Measurements from ENCODE around the gene ACP1. TPM values are rescaled to one million over a fixed set of nuclear protein-coding genes. Genes with fewer than 3 reads are reported as not detected.

ACP1 gene
- total RNA-seq, 1 experiment from 2014 or later = 193 TPM

- Mint-ChIP-seq H3K27me3 (ENCODE audit: insufficient read depth, unreplicated experiment) (no peaks in the 10 kb centered on the region), H3K9me3 (ENCODE audit: unreplicated experiment) (peaks cover 16% of the 10 kb centered on the region), H3K4me1 (ENCODE audit: low read depth, unreplicated experiment) (peaks cover 23% of the 10 kb centered on the region), H3K27ac (ENCODE audit: unreplicated experiment) (no peak overlapping the region), H3K4me3 (ENCODE audit: unreplicated experiment) (peak overlapping the region; percentile 86), H3K36me3 (ENCODE audit: insufficient read depth, unreplicated experiment) (peaks cover 11% of the 10 kb centered on the region)
- H3K4me3 ChIP-seq (ENCODE audit: low read depth, low read length) = no peak overlapping the region
- no peaks in the 10 kb centered on the region; the same call in 1 of the 2 replicates for H3K36me3 ChIP-seq (ENCODE audit: control insufficient read depth, insufficient read depth, low read length)
- intact Hi-C loops (cut with micrococcal nuclease; ENCODE audit: unreplicated experiment) = no loop called here
- H3K4me1 ChIP-seq = peaks cover 32% of the 10 kb centered on the region
- no TSS peak for BruUV-seq (replicated peaks)
- no peaks in the 10 kb centered on the region for H3K27me3 ChIP-seq (replicated peaks; ENCODE audit: control insufficient read depth, insufficient read depth, low read length)
- no peak for DNase-seq
- CTCF ChIA-PET = no interaction called here
- POLR2A ChIA-PET = no interaction called here
- TF ChIP-seq CTCF (IDR thresholded peaks at IDR 0.05; ENCODE audit: insufficient read depth in 1 of 2, low read depth in 1 of 2, low read length in 1 of 2, severe bottlenecking in 1 of 2, unreplicated experiment in 1 of 2) = no peak
- H3K9me3 ChIP-seq = peaks cover 14% of the 10 kb centered on the region; the same call in 1 of the 2 replicates
Observed at GRCh38 chr2:262117-262516, 2.6 kb upstream of the ACP1 start.

GRCh38 chr2:263022-263738 lies 1.6 kb upstream of the ACP1 start:
- Mint-ChIP-seq H3K9me3 (ENCODE audit: unreplicated experiment) (peaks cover 9% of the 10 kb centered on the region), H3K36me3 (ENCODE audit: insufficient read depth, unreplicated experiment) (peaks cover 15% of the 10 kb centered on the region), H3K27me3 (ENCODE audit: insufficient read depth, unreplicated experiment) (no peaks in the 10 kb centered on the region), H3K4me3 (ENCODE audit: unreplicated experiment) (peak overlapping the region; percentile 86), H3K27ac (ENCODE audit: unreplicated experiment) (peak overlapping the region; percentile 87), H3K4me1 (ENCODE audit: low read depth, unreplicated experiment) (peaks cover 23% of the 10 kb centered on the region)
- Histone ChIP-seq H3K4me3 (ENCODE audit: low read depth, low read length) (peak overlapping the region; percentile 96), H3K4me1 (peaks cover 32% of the 10 kb centered on the region), H3K9me3 (peaks cover 8% of the 10 kb centered on the region; the same call in 1 of the 2 replicates), H3K36me3 (ENCODE audit: control insufficient read depth, insufficient read depth, low read length) (no peaks in the 10 kb centered on the region), H3K27me3 (replicated peaks; ENCODE audit: control insufficient read depth, insufficient read depth, low read length) (no peaks in the 10 kb centered on the region)
- ChIA-PET POLR2A (no interaction called here), CTCF (no interaction called here)
- no peak for DNase-seq
- TF ChIP-seq CTCF (IDR thresholded peaks at IDR 0.05; ENCODE audit: insufficient read depth in 1 of 2, low read depth in 1 of 2, low read length in 1 of 2, severe bottlenecking in 1 of 2, unreplicated experiment in 1 of 2) = no peak
- intact Hi-C loops (cut with micrococcal nuclease; ENCODE audit: unreplicated experiment) = loop anchor here (1.0 kb wide), 1 partner anchor 17 kb away; no protein-coding TSS in a partner anchor
- TSS peak; percentile 37 for BruUV-seq (replicated peaks)

GRCh38 chr2:263774-264492 lies 814 bp upstream of the ACP1 start, which contains the start of gene SH3YL1:
SH3YL1 (minus strand) TSS chr2:264032; CDS start chr2:263984, 48 bp downstream.
- Mint-ChIP-seq H3K27ac (ENCODE audit: unreplicated experiment) (peak within 1 kb of the TSS; percentile 87), H3K4me1 (ENCODE audit: low read depth, unreplicated experiment) (peaks cover 23% of the 10 kb centered on the region), H3K27me3 (ENCODE audit: insufficient read depth, unreplicated experiment) (no peaks in the 10 kb centered on the region), H3K4me3 (ENCODE audit: unreplicated experiment) (peak within 1 kb of the TSS; percentile 86), H3K9me3 (ENCODE audit: unreplicated experiment) (peaks cover 1% of the 10 kb centered on the region), H3K36me3 (ENCODE audit: insufficient read depth, unreplicated experiment) (peaks cover 12% of the 10 kb centered on the region)
- peak within 1 kb of the TSS; percentile 96 for H3K4me3 ChIP-seq (ENCODE audit: low read depth, low read length)
- TF ChIP-seq CTCF (IDR thresholded peaks at IDR 0.05; ENCODE audit: insufficient read depth in 1 of 2, low read depth in 1 of 2, low read length in 1 of 2, severe bottlenecking in 1 of 2, unreplicated experiment in 1 of 2) = no peak
- 0 out of 2 replicates have a peak, but pooled peaks cover 5% of the 10 kb centered on the region for H3K9me3 ChIP-seq
- ChIA-PET CTCF (interaction anchor here (0.6 kb wide), 3 partner anchors 17 to 121 kb away, joined by 3 to 6 read pairs (median 4); no protein-coding TSS in a partner anchor), POLR2A (interaction anchor here (0.6 to 1.0 kb wide), 5 partner anchors 10 to 413 kb away, joined by 3 to 5 read pairs (median 3); partner anchors contain the start of genes FAM110C and TMEM18)
- intact Hi-C loops (cut with micrococcal nuclease; ENCODE audit: unreplicated experiment) = loop anchor here (1.0 kb wide), 2 partner anchors 18 to 412 kb away; no protein-coding TSS in a partner anchor
- no TSS peak for BruUV-seq (replicated peaks)
- DNase-seq = peak; percentile 82 to 85
- peaks cover 32% of the 10 kb centered on the region for H3K4me1 ChIP-seq
- H3K36me3 ChIP-seq (ENCODE audit: control insufficient read depth, insufficient read depth, low read length) = no peaks in the 10 kb centered on the region
- H3K27me3 ChIP-seq (replicated peaks; ENCODE audit: control insufficient read depth, insufficient read depth, low read length) = no peaks in the 10 kb centered on the region
